Brain microvascular endothelial cell (primary cell): ENCODE measurements around the gene DYNC2I2.
A peak's percentile ranks its signal among the peaks of the same experiment; 100 is the strongest.
"Not testable (repeated sequence)": the region's sequence is repeated elsewhere in the genome, so short reads cannot be mapped to it uniquely, and the experiment has no call there.

Source experiments
- DNase-seq: peaks from one replicate; pipeline ENCODE4 v3.0.0-alpha.2; 2020
- H3K27ac ChIP-seq: fragments of 250-450 bp; sonication (Bioruptor Pico); 2 replicates; pipeline ENCODE4 v1.5.1; 2020; ENCODE audit warnings: mild to moderate bottlenecking, moderate library complexity
- H3K27me3 ChIP-seq: fragments of 250-450 bp; sonication (Bioruptor Pico); replicated peaks from 2 replicates; pipeline ENCODE4 v1.5.1; 2020; ENCODE audit warnings: mild to moderate bottlenecking
- H3K36me3 ChIP-seq: fragments of 250-450 bp; sonication (Bioruptor Pico); replicated peaks from 2 replicates; pipeline ENCODE4 v1.5.1; 2020; ENCODE audit warnings: mild to moderate bottlenecking
- H3K4me3 ChIP-seq: 2 replicates; pipeline ENCODE4 v1.5.1; 2011; ENCODE audit warnings: low read depth, mild to moderate bottlenecking, control low read depth, low read length, moderate library complexity
- CTCF ChIP-seq: IDR thresholded peaks from 2 replicates; pipeline ENCODE4 v1.5.1; 2011; ENCODE audit warnings: low read depth, mild to moderate bottlenecking, moderate library complexity, low read length, control low read depth, inconsistent platforms; ENCODE audit errors: missing control alignments
- in situ Hi-C: cut with HindIII; loops from 2 replicates; pipeline ENCODE4 v1.10.0; 2017; ENCODE audit warnings: low sequenced_read_pairs, low pct_ligation_motif_present

Gene DYNC2I2

GRCh38 chr9:128654481-128654880 lies 2.2 kb downstream of the DYNC2I2 start:
- H3K4me3 ChIP-seq, result no peak overlapping the region
- H3K36me3 ChIP-seq, result no peaks in the 10 kb centered on the region
- no peaks in the 10 kb centered on the region for H3K27me3 ChIP-seq
- DNase-seq, result no peak
- no peak overlapping the region for H3K27ac ChIP-seq
- no peak for TF ChIP-seq CTCF
- in situ Hi-C loops, result no loop called here

- no peaks in the 10 kb centered on the region for H3K27me3 ChIP-seq
- DNase-seq, result no peak
- no peak for TF ChIP-seq CTCF
- no peak overlapping the region for H3K27ac ChIP-seq
- no peak overlapping the region for H3K4me3 ChIP-seq
- in situ Hi-C loops, result no loop called here
- H3K36me3 ChIP-seq, result no peaks in the 10 kb centered on the region
Measured at GRCh38 chr9:128653908-128654307, 2.7 kb downstream of the DYNC2I2 start.

GRCh38 chr9:128651798-128652197 lies 4.8 kb downstream of the DYNC2I2 start:
- TF ChIP-seq CTCF, result no peak
- in situ Hi-C loops, result no loop called here
- no peaks in the 10 kb centered on the region for H3K36me3 ChIP-seq
- H3K27me3 ChIP-seq, result no peaks in the 10 kb centered on the region
- no peak for DNase-seq
- no peak overlapping the region for H3K27ac ChIP-seq
- H3K4me3 ChIP-seq, result no peak overlapping the region

- H3K36me3 ChIP-seq, H3K27ac ChIP-seq, H3K4me3 ChIP-seq, H3K27me3 ChIP-seq, in situ Hi-C loops: not testable (repeated sequence)
- DNase-seq, result peak; percentile 11
- peak; percentile 44 for TF ChIP-seq CTCF
Measured at GRCh38 chr9:128648206-128648605, 8.4 kb downstream of the DYNC2I2 start.

- in situ Hi-C loops, result no loop called here
- no peak for TF ChIP-seq CTCF
Measured at GRCh38 chr9:128643519-128644300, 12.9 kb downstream of the DYNC2I2 start.

More at GRCh38 chr9:128643519-128644300, 12.9 kb downstream of the DYNC2I2 start:
- no peak for DNase-seq
- no peaks in the 10 kb centered on the region for H3K27me3 ChIP-seq
- H3K4me3 ChIP-seq, result no peak overlapping the region
- H3K36me3 ChIP-seq, result peaks cover 2% of the 10 kb centered on the region
- no peak overlapping the region for H3K27ac ChIP-seq
